ENCODE data around the gene ZNF740.

DNA sequence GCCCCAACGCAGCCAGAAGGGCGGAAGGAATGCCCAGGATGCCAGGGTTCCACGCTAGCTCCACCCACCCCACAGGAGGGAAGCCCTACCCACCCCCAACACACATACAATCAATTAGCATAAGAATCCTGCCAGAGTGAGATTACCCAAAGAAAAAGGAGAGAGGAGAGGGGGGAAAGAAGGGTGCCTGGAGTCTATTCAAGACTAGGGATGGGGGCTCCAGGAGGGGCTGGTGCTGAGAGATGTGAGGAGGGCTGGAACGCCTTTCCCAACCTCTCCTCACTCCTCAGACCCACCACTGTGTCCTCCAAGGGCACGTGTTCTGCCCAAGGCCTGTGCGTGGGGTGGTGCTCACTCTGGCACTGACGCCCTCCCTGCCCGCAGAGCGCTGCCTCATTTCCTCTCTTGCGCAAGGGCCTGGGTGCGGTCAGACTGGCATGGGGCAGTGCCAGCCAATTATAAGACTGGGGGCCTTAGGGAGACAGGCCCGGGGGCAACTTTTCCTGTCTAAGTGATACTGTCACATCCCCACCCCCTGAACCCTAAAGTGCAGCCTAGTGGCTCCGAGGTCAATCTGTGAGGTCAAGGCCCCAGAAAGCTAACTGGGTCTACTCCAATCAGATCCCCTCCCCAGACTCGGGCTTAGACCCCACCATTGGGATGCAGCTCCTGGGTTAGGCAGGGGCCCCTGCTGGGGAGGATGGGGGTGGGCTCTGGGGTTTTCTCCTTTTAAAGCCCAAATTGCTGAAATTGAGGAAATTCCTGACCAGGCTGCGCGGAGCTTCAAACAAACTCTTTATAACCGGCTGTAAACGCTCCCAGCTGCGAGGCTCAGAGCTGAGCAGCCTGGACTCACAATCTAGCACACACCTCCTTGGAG lies 36.8 kb downstream of the ZNF740 start:
- no peak for TF ChIP-seq POLR2A (IDR thresholded peaks at IDR 0.05; ENCODE audit: low read depth, low read length)
- no peak for TF ChIP-seq POLR2AphosphoS5 (IDR thresholded peaks at IDR 0.05; ENCODE audit: low read depth, low read length)
- TF ChIP-seq TAF1 (IDR thresholded peaks at IDR 0.05; ENCODE audit: borderline replicate concordance, low read depth, low read length) = no peak

Data from GM12892 (cell line).